Adrenal gland (tissue), 5 donors: Measurements from ENCODE around the gene PITX1.

Source experiments
- CTCF ChIP-seq, 6 experiments: fragments of 450-650 bp in 4 of 6; fragments of 200-600 bp in 2 of 6; sonication (generic) in 1 of 6; IDR thresholded peaks; 1 replicate in 5 of 6; 2 replicates in 1 of 6; pipeline versions ENCODE4 v1.5.1 to v1.8.0; 2016 to 2021; ENCODE audit warnings: antibody characterized with exemption in 6 of 6, mild to moderate bottlenecking in 2 of 6, moderate library complexity in 1 of 6
- POLR2A ChIP-seq, 2 donors: fragments of 450-650 bp; IDR thresholded peaks; one replicate each; pipeline ENCODE4 v1.6.1; 2017; ENCODE audit warnings: antibody characterized with exemption in 2 of 2, mild to moderate bottlenecking in 2 of 2, moderate library complexity in 1 of 2
- donor health status: DM: no; HTN: no; CAD: no.

- TF ChIP-seq CTCF (IDR thresholded peaks at IDR 0.05) (no peak), POLR2A (IDR thresholded peaks at IDR 0.05) (no peak)
Measured at GRCh38 chr5:135030956-135031812, 2.8 kb downstream of the PITX1 start.
